ENCODE results near the gene FEM1A.
"Not testable (repeated sequence)": the region's sequence is repeated elsewhere in the genome, so short reads cannot be mapped to it uniquely, and the experiment has no call there.

FEM1A gene

DNA sequence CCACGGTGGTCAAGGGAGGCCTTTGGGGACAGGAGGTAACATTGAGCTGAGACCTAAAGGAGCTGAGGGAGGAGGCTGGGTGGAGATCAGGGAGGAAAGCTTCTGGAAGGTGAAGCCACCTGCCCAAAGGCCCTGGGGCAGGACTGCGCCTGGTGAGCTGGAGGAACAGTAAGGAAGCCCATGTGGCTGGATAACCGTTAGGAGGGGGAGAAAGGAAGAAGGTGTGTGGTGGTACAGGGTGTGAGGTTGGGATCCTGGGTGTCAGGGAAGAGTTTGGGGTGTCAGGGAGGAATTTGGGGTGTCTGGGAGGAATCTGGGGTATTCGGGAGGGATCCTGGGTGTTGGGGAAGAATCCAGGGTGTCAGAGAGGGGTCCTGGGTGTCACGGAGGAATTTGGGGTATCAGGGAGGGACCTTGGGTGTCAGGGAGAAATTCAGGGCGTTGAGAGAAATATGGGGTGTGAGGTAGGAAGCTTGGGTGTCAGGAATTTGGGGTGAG, 39.3 kb downstream of the FEM1A start:
- H3K36me3 ChIP-seq (ENCODE audit: control insufficient read depth, low read length), result peaks cover 36% of the 10 kb centered on the region
- no peaks in the 10 kb centered on the region for H4K20me1 ChIP-seq (ENCODE audit: control insufficient read depth, insufficient read depth, low read depth, low read length)
- no peaks in the 10 kb centered on the region for H3K9me2 ChIP-seq (replicated peaks; ENCODE audit: control insufficient read depth, low read length)
- H3K27ac ChIP-seq (ENCODE audit: low read depth, low read length), result peak overlapping the region; percentile 77
- TF ChIP-seq, protein P1, sequence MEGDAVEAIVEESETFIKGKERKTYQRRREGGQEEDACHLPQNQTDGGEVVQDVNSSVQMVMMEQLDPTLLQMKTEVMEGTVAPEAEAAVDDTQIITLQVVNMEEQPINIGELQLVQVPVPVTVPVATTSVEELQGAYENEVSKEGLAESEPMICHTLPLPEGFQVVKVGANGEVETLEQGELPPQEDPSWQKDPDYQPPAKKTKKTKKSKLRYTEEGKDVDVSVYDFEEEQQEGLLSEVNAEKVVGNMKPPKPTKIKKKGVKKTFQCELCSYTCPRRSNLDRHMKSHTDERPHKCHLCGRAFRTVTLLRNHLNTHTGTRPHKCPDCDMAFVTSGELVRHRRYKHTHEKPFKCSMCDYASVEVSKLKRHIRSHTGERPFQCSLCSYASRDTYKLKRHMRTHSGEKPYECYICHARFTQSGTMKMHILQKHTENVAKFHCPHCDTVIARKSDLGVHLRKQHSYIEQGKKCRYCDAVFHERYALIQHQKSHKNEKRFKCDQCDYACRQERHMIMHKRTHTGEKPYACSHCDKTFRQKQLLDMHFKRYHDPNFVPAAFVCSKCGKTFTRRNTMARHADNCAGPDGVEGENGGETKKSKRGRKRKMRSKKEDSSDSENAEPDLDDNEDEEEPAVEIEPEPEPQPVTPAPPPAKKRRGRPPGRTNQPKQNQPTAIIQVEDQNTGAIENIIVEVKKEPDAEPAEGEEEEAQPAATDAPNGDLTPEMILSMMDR (IDR thresholded peaks at IDR 0.05; ENCODE audit: low read depth, low read length, poor library complexity, severe bottlenecking), result no peak
- TF ChIP-seq EZH2phosphoT487 (IDR thresholded peaks at IDR 0.05; ENCODE audit: borderline replicate concordance, low read length), result no peak
- H3K4me2 ChIP-seq (ENCODE audit: low read length), result peak overlapping the region; percentile 70
- no peaks in the 10 kb centered on the region for H3K9me3 ChIP-seq (ENCODE audit: control insufficient read depth, insufficient read depth, low read length)
- H3K4me3 ChIP-seq (ENCODE audit: low read length), result peak overlapping the region; percentile 80
- no peaks in the 10 kb centered on the region for H3K27me3 ChIP-seq (ENCODE audit: control insufficient read depth, low read length)
- H3F3A ChIP-seq (ENCODE audit: control insufficient read depth, insufficient read depth), result peaks cover 9% of the 10 kb centered on the region
- peaks cover 65% of the 10 kb centered on the region for H3K79me2 ChIP-seq (ENCODE audit: control insufficient read depth, low read length)
- H3K4me1 ChIP-seq (ENCODE audit: control insufficient read depth, low read length), result peaks cover 36% of the 10 kb centered on the region

DNA sequence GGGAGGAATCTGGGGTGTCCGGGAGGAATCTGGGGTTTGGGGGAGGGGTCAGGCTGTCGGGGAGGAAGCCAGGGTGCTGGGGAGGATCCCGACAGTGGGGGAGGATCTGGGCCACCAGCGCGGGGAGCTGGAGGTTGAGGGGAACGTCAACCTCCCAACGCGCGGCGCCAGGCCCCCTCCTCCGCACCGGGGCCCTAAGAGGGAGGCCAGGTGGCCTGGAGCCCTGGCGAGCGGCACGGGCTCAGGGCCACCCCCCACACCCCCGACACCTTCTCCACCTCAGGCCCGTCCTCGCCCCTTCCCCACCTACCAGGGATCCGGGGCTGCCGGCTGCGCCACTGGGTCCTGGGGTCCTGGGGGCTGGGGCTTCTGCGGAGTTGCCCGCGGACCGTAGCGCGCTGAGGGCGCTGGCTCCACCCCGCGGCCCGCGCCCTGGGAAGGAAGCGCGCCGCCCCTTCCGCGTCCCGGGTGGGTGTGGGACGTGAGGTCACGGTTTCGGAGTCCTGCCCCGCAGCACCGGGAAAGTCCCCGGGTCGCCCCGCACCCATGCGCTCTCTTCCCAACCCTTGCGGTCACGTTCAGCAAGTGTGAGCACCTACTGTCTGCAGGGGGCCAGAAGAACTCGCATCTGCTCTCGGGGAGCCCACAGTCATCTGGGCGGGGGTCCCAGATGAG, 39.9 kb downstream of the FEM1A start, which contains the start of gene TICAM1:
Gene TICAM1, minus strand, starts transcription at position 409 of the 675 bp plus-strand sequence. CDS start 13,335 bp downstream, outside the sequence.
- peaks cover 34% of the 10 kb centered on the region for H3K36me3 ChIP-seq (ENCODE audit: control insufficient read depth, low read length)
- no peak for TF ChIP-seq EZH2phosphoT487 (IDR thresholded peaks at IDR 0.05; ENCODE audit: borderline replicate concordance, low read length)
- TF ChIP-seq, protein P1 (IDR thresholded peaks at IDR 0.05; ENCODE audit: low read depth, low read length, poor library complexity, severe bottlenecking), result peak; percentile 14
- no peaks in the 10 kb centered on the region for H3K27me3 ChIP-seq (ENCODE audit: control insufficient read depth, low read length)
- peak within 1 kb of the TSS; percentile 70 for H3K4me2 ChIP-seq (ENCODE audit: low read length)
- peaks cover 58% of the 10 kb centered on the region for H3K79me2 ChIP-seq (ENCODE audit: control insufficient read depth, low read length)
- no peaks in the 10 kb centered on the region for H4K20me1 ChIP-seq (ENCODE audit: control insufficient read depth, insufficient read depth, low read depth, low read length)
- H3K9me2 ChIP-seq (replicated peaks; ENCODE audit: control insufficient read depth, low read length), result no peaks in the 10 kb centered on the region
- H3F3A ChIP-seq (ENCODE audit: control insufficient read depth, insufficient read depth), result peaks cover 9% of the 10 kb centered on the region
- H3K27ac ChIP-seq (ENCODE audit: low read depth, low read length), result peak within 1 kb of the TSS; percentile 77
- peaks cover 36% of the 10 kb centered on the region for H3K4me1 ChIP-seq (ENCODE audit: control insufficient read depth, low read length)
- H3K4me3 ChIP-seq (ENCODE audit: low read length), result peak within 1 kb of the TSS; percentile 80
- H3K9me3 ChIP-seq (ENCODE audit: control insufficient read depth, insufficient read depth, low read length), result no peaks in the 10 kb centered on the region

DNA sequence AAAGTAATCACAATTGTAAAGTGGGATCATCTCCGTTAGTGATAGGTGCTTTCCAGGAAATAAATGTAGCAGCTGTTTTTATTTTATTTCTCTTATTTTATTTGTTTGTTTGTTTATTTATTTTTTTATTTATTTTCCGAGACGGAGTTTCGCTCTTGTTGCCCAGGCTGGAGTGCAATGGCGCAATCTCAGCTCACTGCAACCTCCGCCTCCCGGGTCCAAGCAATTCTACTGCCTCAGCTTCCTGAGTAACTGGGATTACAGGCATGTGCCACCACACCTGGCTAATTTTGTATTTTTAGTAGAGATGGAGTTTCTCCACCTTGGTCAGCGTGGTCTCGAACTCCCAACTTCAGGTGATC, 40.4 kb downstream of the FEM1A start:
- Histone ChIP-seq H3K4me3 (ENCODE audit: low read length) (peak overlapping the region; percentile 80), H3K79me2 (ENCODE audit: control insufficient read depth, low read length) (peaks cover 53% of the 10 kb centered on the region), H3K36me3 (ENCODE audit: control insufficient read depth, low read length) (peaks cover 30% of the 10 kb centered on the region), H3K4me1 (ENCODE audit: control insufficient read depth, low read length) (peaks cover 36% of the 10 kb centered on the region), H3K4me2 (ENCODE audit: low read length) (peak overlapping the region; percentile 70), H3K27ac (ENCODE audit: low read depth, low read length) (peak overlapping the region; percentile 77)
- not testable (repeated sequence) for H3K9me2 ChIP-seq (replicated peaks; ENCODE audit: control insufficient read depth, low read length); H3F3A ChIP-seq (ENCODE audit: control insufficient read depth, insufficient read depth); H4K20me1 ChIP-seq (ENCODE audit: control insufficient read depth, insufficient read depth, low read depth, low read length); H3K27me3 ChIP-seq (ENCODE audit: control insufficient read depth, low read length); H3K9me3 ChIP-seq (ENCODE audit: control insufficient read depth, insufficient read depth, low read length)

DNA sequence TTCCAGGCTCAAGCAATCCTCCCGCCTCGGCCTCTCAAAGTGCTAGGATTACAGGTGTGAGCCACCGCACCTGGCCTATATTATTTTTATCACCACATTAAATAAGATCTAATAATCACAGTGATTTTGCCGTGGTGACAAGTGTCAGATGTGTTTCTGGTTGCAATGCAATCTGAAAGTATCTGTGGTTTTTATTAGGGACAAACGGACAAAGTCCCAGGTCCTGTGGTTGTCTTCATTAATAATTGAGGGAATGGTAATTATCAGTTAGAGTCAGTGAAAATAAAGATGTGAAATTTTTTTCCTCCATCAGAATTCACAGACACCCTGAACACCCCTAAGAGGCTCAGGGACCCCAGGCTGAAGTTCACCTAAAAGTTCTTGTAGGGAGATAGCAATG, 41.2 kb downstream of the FEM1A start:
- Histone ChIP-seq H3K4me1 (ENCODE audit: control insufficient read depth, low read length) (peaks cover 35% of the 10 kb centered on the region), H3K36me3 (ENCODE audit: control insufficient read depth, low read length) (peaks cover 32% of the 10 kb centered on the region), H3K9me3 (ENCODE audit: control insufficient read depth, insufficient read depth, low read length) (no peaks in the 10 kb centered on the region), H3F3A (ENCODE audit: control insufficient read depth, insufficient read depth) (peaks cover 9% of the 10 kb centered on the region), H3K27me3 (ENCODE audit: control insufficient read depth, low read length) (no peaks in the 10 kb centered on the region), H3K4me3 (ENCODE audit: low read length) (peak overlapping the region; percentile 2; the same call in 1 of the 2 replicates), H4K20me1 (ENCODE audit: control insufficient read depth, insufficient read depth, low read depth, low read length) (no peaks in the 10 kb centered on the region), H3K9me2 (replicated peaks; ENCODE audit: control insufficient read depth, low read length) (no peaks in the 10 kb centered on the region), H3K4me2 (ENCODE audit: low read length) (peak overlapping the region; percentile 47), H3K79me2 (ENCODE audit: control insufficient read depth, low read length) (peaks cover 45% of the 10 kb centered on the region), H3K27ac (ENCODE audit: low read depth, low read length) (peak overlapping the region; percentile 64)
- TF ChIP-seq EZH2phosphoT487 (IDR thresholded peaks at IDR 0.05; ENCODE audit: borderline replicate concordance, low read length), result no peak
- TF ChIP-seq, protein P1 (IDR thresholded peaks at IDR 0.05; ENCODE audit: low read depth, low read length, poor library complexity, severe bottlenecking), result no peak
